ENCODE results near the gene GPR143. TPM values are rescaled to one million over a fixed set of nuclear protein-coding genes. Genes with fewer than 3 reads are reported as not detected.
"Not testable (repeated sequence)": the region's sequence is repeated elsewhere in the genome, so short reads cannot be mapped to it uniquely, and the experiment has no call there.

GPR143 gene
- total and polyA plus RNA-seq, 9 donors = 0.39 to 1.5 (median 0.69) TPM

DNA sequence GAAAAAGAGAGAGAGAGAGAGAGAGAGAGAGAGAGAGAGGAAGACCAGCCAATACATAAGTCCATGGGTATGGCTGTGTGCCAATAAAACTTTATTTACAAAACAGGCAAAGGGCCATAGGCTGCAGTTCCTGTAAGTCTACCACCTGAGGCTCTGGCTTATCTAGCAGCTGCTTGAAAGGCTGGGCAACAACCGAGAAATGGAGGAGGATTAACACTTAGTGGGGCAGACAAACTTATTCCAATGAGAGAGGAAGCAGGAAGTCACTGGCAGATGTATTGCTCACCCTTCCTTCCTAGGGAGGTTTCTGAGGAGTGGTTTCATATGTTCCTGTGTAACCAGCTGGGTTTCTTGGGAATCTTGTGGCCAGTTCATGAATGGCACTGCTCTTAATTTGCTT lies 4.7 kb upstream of the GPR143 start:
- H3K27me3 ChIP-seq (ENCODE audit: control insufficient read depth, insufficient read depth, low read length) = peaks cover 33% of the 10 kb centered on the region
- DNase-seq = no peak
- H3K4me3 ChIP-seq (ENCODE audit: low read length) = no peak overlapping the region
- no peaks in the 10 kb centered on the region for H3K9me3 ChIP-seq (replicated peaks; ENCODE audit: control insufficient read depth, low read depth, low read length)
- H3K36me3 ChIP-seq (ENCODE audit: control insufficient read depth, insufficient read depth, low read length) = no peaks in the 10 kb centered on the region
- H3K4me1 ChIP-seq (ENCODE audit: control insufficient read depth, insufficient read depth, low read length) = no peaks in the 10 kb centered on the region
- no peak overlapping the region for H3K27ac ChIP-seq (ENCODE audit: low read length)
- WGBS (ENCODE audit: insufficient coverage) = 29% methylated on average over 1 of the region's 1 CpG

DNA sequence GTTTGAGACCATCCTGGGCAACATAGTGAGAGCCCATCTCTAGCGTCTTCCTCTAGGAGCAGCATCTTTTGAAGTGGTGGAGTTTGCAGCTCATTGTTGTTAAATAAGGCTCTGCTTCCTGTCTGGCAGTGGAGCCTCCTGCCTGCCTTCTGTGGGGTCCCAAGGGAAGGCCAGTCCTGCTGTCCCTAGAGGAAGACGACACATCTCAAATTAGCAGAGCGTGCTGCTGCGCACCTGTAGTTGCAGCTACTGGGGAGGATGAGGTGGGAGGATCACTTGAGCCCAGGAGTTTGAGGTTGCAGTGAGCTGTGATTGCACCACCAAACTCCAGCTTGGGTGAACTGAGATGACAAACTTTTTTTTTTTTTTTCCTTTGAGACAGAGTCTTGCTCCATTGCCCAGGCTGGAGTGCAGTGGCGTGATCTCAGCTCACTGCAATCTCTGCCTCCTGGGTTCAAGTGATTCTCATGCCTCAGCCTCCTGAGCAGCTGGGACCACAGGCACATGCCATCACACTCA lies 2.7 kb upstream of the GPR143 start:
- not testable (repeated sequence) for DNase-seq; H3K27ac ChIP-seq (ENCODE audit: low read length); H3K4me3 ChIP-seq (ENCODE audit: low read length); H3K9me3 ChIP-seq (replicated peaks; ENCODE audit: control insufficient read depth, low read depth, low read length); H3K36me3 ChIP-seq (ENCODE audit: control insufficient read depth, insufficient read depth, low read length); H3K4me1 ChIP-seq (ENCODE audit: control insufficient read depth, insufficient read depth, low read length)
- 66% methylated on average over 4 of the region's 5 CpGs for WGBS (ENCODE audit: insufficient coverage)
- H3K27me3 ChIP-seq (ENCODE audit: control insufficient read depth, insufficient read depth, low read length) = peaks cover 37% of the 10 kb centered on the region

DNA sequence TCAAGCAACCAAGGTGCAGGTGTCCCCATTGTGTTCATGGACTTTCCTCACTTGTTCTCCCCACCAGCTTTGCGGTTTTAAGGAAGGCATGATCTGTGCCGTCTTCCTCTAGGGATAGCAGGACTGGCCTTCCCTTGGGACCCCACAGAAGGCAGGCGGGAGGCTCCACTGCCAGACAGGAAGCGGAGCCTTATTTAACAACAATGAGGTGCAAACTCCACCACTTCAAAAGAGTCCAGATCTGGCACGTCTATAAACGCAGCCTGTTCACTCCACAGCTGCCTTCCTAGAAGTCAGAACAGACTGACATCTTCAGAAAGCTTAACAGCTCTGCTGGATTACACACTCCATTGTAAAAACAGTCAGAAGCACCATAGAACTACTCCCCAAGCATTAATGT lies 1.7 kb upstream of the GPR143 start:
- WGBS (ENCODE audit: insufficient coverage) = 23% methylated on average over 4 of the region's 6 CpGs
- no peaks in the 10 kb centered on the region for H3K36me3 ChIP-seq (ENCODE audit: control insufficient read depth, insufficient read depth, low read length)
- no peaks in the 10 kb centered on the region for H3K9me3 ChIP-seq (replicated peaks; ENCODE audit: control insufficient read depth, low read depth, low read length)
- DNase-seq = no peak
- no peaks in the 10 kb centered on the region for H3K4me1 ChIP-seq (ENCODE audit: control insufficient read depth, insufficient read depth, low read length)
- H3K27me3 ChIP-seq (ENCODE audit: control insufficient read depth, insufficient read depth, low read length) = peaks cover 37% of the 10 kb centered on the region
- no peak overlapping the region for H3K4me3 ChIP-seq (ENCODE audit: low read length)
- H3K27ac ChIP-seq (ENCODE audit: low read length) = no peak overlapping the region

DNA sequence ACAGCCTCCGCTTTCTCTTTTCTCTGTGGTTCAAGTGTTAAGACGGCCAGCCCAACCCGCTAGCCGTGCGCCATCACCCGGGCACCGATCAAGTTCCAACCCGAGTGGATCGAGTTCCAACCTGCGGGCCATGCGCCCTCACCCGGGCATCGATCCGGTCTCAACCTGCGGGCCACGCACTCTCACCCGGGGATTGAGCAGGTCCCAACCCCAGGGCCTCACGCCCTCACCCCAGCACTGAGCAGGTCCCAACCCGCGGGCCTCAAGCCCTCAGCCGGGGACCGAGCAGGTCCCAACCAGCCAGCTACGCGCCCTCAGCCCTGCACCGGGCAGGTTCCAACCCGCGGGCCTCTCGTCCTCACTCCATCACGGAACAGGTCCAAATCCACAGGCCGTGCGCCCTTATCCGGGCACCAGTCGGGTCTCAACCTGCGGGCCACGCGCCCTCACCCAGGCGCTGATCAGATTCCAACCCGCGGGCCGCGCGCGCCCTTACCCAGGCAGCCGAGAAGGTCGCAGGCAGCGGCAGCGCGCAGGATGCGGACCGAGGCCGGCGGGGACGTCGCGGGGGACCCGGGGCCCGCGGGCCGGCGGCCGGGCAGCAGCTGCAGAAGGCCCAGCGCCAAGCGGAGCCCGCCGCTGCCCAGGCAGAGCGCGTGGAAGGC lies 443 bp downstream of the GPR143 start:
- Histone ChIP-seq H3K36me3 (ENCODE audit: control insufficient read depth, insufficient read depth, low read length) (no peaks in the 10 kb centered on the region), H3K4me3 (ENCODE audit: low read length) (no peak overlapping the region), H3K27ac (ENCODE audit: low read length) (no peak overlapping the region), H3K27me3 (ENCODE audit: control insufficient read depth, insufficient read depth, low read length) (peaks cover 36% of the 10 kb centered on the region), H3K9me3 (replicated peaks; ENCODE audit: control insufficient read depth, low read depth, low read length) (no peaks in the 10 kb centered on the region), H3K4me1 (ENCODE audit: control insufficient read depth, insufficient read depth, low read length) (no peaks in the 10 kb centered on the region)
- 13% methylated on average over 67 of the region's 67 CpGs for WGBS (ENCODE audit: insufficient coverage)
- DNase-seq = no peak

GRCh38 chrX:9759337-9759736 lies 6.3 kb downstream of the GPR143 start:
- no peak for DNase-seq
- no peak overlapping the region for H3K4me3 ChIP-seq (ENCODE audit: low read length)
- no peak overlapping the region for H3K27ac ChIP-seq (ENCODE audit: low read length)
- no peaks in the 10 kb centered on the region for H3K4me1 ChIP-seq (ENCODE audit: control insufficient read depth, insufficient read depth, low read length)
- peaks cover 2% of the 10 kb centered on the region for H3K9me3 ChIP-seq (replicated peaks; ENCODE audit: control insufficient read depth, low read depth, low read length)
- peaks cover 21% of the 10 kb centered on the region for H3K27me3 ChIP-seq (ENCODE audit: control insufficient read depth, insufficient read depth, low read length)
- H3K36me3 ChIP-seq (ENCODE audit: control insufficient read depth, insufficient read depth, low read length) = no peaks in the 10 kb centered on the region
- WGBS (ENCODE audit: insufficient coverage) = 74% methylated on average over 8 of the region's 8 CpGs

DNA sequence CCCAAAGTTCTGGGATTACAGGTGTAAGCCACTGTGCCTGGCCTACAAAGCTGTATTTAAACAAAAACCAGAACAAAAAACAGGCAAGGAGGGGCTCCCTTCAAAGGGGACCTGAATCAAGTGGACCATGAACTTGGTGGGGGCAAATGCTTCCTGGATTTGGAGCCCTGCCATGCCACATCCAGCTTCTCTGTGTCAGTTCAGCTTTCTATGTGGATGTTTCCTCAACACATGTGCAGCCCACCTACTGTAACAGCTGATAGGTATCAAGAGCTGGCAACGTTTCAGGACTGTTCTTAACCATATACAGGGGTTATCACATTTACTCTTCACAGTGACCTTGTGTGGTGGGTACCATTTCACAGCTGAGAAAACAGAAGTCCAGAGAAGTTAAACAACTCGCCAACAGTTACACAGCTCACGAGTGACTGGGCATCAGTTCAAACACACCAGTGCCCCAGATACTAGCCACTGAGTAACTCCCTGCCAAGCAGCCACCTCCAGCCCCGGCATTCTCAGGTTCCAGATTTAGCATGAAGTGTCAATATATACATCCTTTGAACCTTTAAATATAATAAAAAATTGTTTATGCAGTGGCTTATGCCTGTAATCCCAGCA lies 7.5 kb downstream of the GPR143 start:
- no peak for DNase-seq
- Histone ChIP-seq H3K4me1 (ENCODE audit: control insufficient read depth, insufficient read depth, low read length) (no peaks in the 10 kb centered on the region), H3K36me3 (ENCODE audit: control insufficient read depth, insufficient read depth, low read length) (no peaks in the 10 kb centered on the region), H3K4me3 (ENCODE audit: low read length) (no peak overlapping the region), H3K27ac (ENCODE audit: low read length) (no peak overlapping the region), H3K9me3 (replicated peaks; ENCODE audit: control insufficient read depth, low read depth, low read length) (peaks cover 2% of the 10 kb centered on the region), H3K27me3 (ENCODE audit: control insufficient read depth, insufficient read depth, low read length) (peaks cover 24% of the 10 kb centered on the region)
- WGBS (ENCODE audit: insufficient coverage) = 50% methylated on average over 1 of the region's 4 CpGs

DNA sequence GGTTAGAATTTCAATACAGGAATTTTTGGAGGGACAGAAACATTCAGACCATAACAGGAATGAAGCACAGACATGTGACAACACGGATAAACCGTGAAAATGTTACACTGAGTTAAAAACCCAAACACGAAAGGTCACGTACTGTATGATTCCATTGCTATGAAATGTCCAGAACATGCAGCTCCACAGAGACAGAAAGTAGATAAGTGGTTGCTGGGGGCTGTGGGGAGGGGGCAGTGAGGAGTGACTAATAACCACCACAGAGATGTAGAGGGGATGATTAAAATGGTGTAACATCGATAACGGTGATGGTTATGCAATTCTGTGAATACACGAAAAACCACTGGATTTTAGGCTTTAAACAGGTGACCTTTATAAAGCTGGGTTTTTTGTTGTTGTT lies 8.3 kb downstream of the GPR143 start:
- H3K9me3 ChIP-seq (replicated peaks; ENCODE audit: control insufficient read depth, low read depth, low read length) = peaks cover 2% of the 10 kb centered on the region
- H3K27ac ChIP-seq (ENCODE audit: low read length) = no peak overlapping the region
- H3K36me3 ChIP-seq (ENCODE audit: control insufficient read depth, insufficient read depth, low read length) = no peaks in the 10 kb centered on the region
- H3K4me3 ChIP-seq (ENCODE audit: low read length) = no peak overlapping the region
- no peak for DNase-seq
- 100% methylated on average over 2 of the region's 7 CpGs for WGBS (ENCODE audit: insufficient coverage)
- no peaks in the 10 kb centered on the region for H3K4me1 ChIP-seq (ENCODE audit: control insufficient read depth, insufficient read depth, low read length)
- H3K27me3 ChIP-seq (ENCODE audit: control insufficient read depth, insufficient read depth, low read length) = peaks cover 27% of the 10 kb centered on the region

DNA sequence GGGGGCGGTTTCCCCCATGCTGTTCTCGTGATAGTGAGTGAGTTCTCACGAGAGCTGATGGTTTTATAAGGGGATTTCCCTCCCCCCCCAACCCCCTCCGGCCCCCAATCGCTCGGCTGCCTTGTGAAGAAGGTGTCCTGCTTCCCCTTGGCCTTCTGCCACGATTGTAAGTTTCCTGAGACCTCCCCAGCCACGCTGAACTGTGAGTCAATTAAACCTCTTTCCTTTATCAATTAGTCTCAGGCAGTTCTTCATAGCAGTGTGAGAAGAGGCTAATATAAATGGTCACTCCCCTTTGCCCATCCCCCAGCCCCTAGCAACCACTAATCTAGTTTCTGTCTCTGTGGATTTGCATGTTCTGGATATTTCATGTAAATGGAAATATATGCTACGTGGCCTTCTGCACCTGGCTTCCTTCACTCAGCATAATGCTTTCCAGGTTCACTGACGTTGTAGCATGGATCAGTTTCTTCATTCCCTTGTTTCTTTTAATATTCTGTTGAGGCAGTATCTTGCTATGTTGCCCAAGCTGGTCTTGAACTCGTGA lies 16.4 kb downstream of the GPR143 start:
- Histone ChIP-seq H3K27me3 (ENCODE audit: control insufficient read depth, insufficient read depth, low read length) (peaks cover 25% of the 10 kb centered on the region), H3K4me3 (ENCODE audit: low read length) (no peak overlapping the region), H3K36me3 (ENCODE audit: control insufficient read depth, insufficient read depth, low read length) (no peaks in the 10 kb centered on the region), H3K9me3 (replicated peaks; ENCODE audit: control insufficient read depth, low read depth, low read length) (no peaks in the 10 kb centered on the region), H3K4me1 (ENCODE audit: control insufficient read depth, insufficient read depth, low read length) (peaks cover 5% of the 10 kb centered on the region), H3K27ac (ENCODE audit: low read length) (no peak overlapping the region)
- DNase-seq = no peak
- WGBS (ENCODE audit: insufficient coverage) = 50% methylated on average over 1 of the region's 11 CpGs

GRCh38 chrX:9747644-9748043 lies 18.0 kb downstream of the GPR143 start:
- no peak for DNase-seq
- H3K27ac ChIP-seq (ENCODE audit: low read length) = no peak overlapping the region
- no peaks in the 10 kb centered on the region for H3K9me3 ChIP-seq (replicated peaks; ENCODE audit: control insufficient read depth, low read depth, low read length)
- no peaks in the 10 kb centered on the region for H3K36me3 ChIP-seq (ENCODE audit: control insufficient read depth, insufficient read depth, low read length)
- no CpG with 5 or more reads among the region's 4 CpGs for WGBS (ENCODE audit: insufficient coverage)
- H3K4me1 ChIP-seq (ENCODE audit: control insufficient read depth, insufficient read depth, low read length) = peaks cover 5% of the 10 kb centered on the region
- H3K27me3 ChIP-seq (ENCODE audit: control insufficient read depth, insufficient read depth, low read length) = peaks cover 17% of the 10 kb centered on the region
- no peak overlapping the region for H3K4me3 ChIP-seq (ENCODE audit: low read length)

GRCh38 chrX:9746148-9746888 lies 19.3 kb downstream of the GPR143 start:
- peaks cover 5% of the 10 kb centered on the region for H3K4me1 ChIP-seq (ENCODE audit: control insufficient read depth, insufficient read depth, low read length)
- WGBS (ENCODE audit: insufficient coverage) = 40% methylated on average over 1 of the region's 3 CpGs
- H3K27me3 ChIP-seq (ENCODE audit: control insufficient read depth, insufficient read depth, low read length) = peaks cover 13% of the 10 kb centered on the region
- DNase-seq = peak; percentile 22
- H3K27ac ChIP-seq (ENCODE audit: low read length) = peak overlapping the region; percentile 65
- H3K36me3 ChIP-seq (ENCODE audit: control insufficient read depth, insufficient read depth, low read length) = no peaks in the 10 kb centered on the region
- H3K9me3 ChIP-seq (replicated peaks; ENCODE audit: control insufficient read depth, low read depth, low read length) = no peaks in the 10 kb centered on the region
- no peak overlapping the region for H3K4me3 ChIP-seq (ENCODE audit: low read length)
